MG63 (cell line): ENCODE results near the gene CRMP1. TPM values are rescaled to one million over a fixed set of nuclear protein-coding genes. Genes with fewer than 3 reads are reported as not detected.
"Not testable (repeated sequence)": the region's sequence is repeated elsewhere in the genome, so short reads cannot be mapped to it uniquely, and the experiment has no call there.

Experiments
- DNase-seq: peaks from one replicate; pipeline ENCODE4 v3.0.0-alpha.2; 2020
- H3K27me3 ChIP-seq: fragments of 250-450 bp; sonication (Bioruptor Pico); 2 replicates; pipeline ENCODE4 v1.5.1; 2020; ENCODE audit warnings: mild to moderate bottlenecking, moderate library complexity
- H3K36me3 ChIP-seq: fragments of 250-450 bp; sonication (Bioruptor Pico); 2 replicates; pipeline ENCODE4 v1.5.1; 2020; ENCODE audit warnings: mild to moderate bottlenecking, moderate library complexity
- H3K4me3 ChIP-seq: fragments of 250-450 bp; sonication (Bioruptor Pico); 2 replicates; pipeline ENCODE4 v1.5.1; 2020; ENCODE audit warnings: mild to moderate bottlenecking, moderate library complexity
- H3K9me3 ChIP-seq: fragments of 250-450 bp; sonication (Bioruptor Pico); 2 replicates; pipeline ENCODE4 v1.5.1; 2020; ENCODE audit warnings: mild to moderate bottlenecking, moderate library complexity
- total RNA-seq: library from RNA; depleted of rRNA; stranded (reverse); fragments of >200 nt; shearing (Covaris generic); gene quantifications from 2 replicates; pipeline ENCODE4 v1.2.3, GENCODE V29; 2014; ENCODE audit warnings: low replicate concordance

CRMP1 gene
- total RNA-seq, 1 experiment from 2014 or later = not detected

- DNase-seq = no peak
- no peaks in the 10 kb centered on the region for H3K9me3 ChIP-seq
- no peaks in the 10 kb centered on the region for H3K27me3 ChIP-seq
- H3K4me3 ChIP-seq = no peak overlapping the region
- no peaks in the 10 kb centered on the region for H3K36me3 ChIP-seq
Measured at GRCh38 chr4:5845035-5845905, 47.6 kb downstream of the CRMP1 start.

GRCh38 chr4:5843573-5844530 lies 49.0 kb downstream of the CRMP1 start:
- Histone ChIP-seq H3K4me3 (no peak overlapping the region), H3K9me3 (no peaks in the 10 kb centered on the region), H3K27me3 (no peaks in the 10 kb centered on the region), H3K36me3 (no peaks in the 10 kb centered on the region)
- DNase-seq = no peak

GRCh38 chr4:5842456-5842855 lies 50.4 kb downstream of the CRMP1 start:
- no peaks in the 10 kb centered on the region for H3K36me3 ChIP-seq

GRCh38 chr4:5839751-5840674 lies 52.9 kb downstream of the CRMP1 start:
- no peak overlapping the region for H3K4me3 ChIP-seq
- no peaks in the 10 kb centered on the region for H3K27me3 ChIP-seq
- no peaks in the 10 kb centered on the region for H3K36me3 ChIP-seq
- peak; percentile 70 for DNase-seq
- no peaks in the 10 kb centered on the region for H3K9me3 ChIP-seq

More at GRCh38 chr4:5842456-5842855, 50.4 kb downstream of the CRMP1 start:
- no peak for DNase-seq
- H3K9me3 ChIP-seq = no peaks in the 10 kb centered on the region
- no peak overlapping the region for H3K4me3 ChIP-seq
- no peaks in the 10 kb centered on the region for H3K27me3 ChIP-seq

- H3K36me3 ChIP-seq = no peaks in the 10 kb centered on the region
- H3K9me3 ChIP-seq = no peaks in the 10 kb centered on the region
- H3K27me3 ChIP-seq = no peaks in the 10 kb centered on the region
- no peak for DNase-seq
- H3K4me3 ChIP-seq = no peak overlapping the region
Measured at GRCh38 chr4:5839332-5839731, 53.6 kb downstream of the CRMP1 start.

GRCh38 chr4:5837483-5837882 lies 55.4 kb downstream of the CRMP1 start:
- not testable (repeated sequence) for H3K4me3 ChIP-seq, H3K36me3 ChIP-seq, H3K27me3 ChIP-seq, DNase-seq, H3K9me3 ChIP-seq

GRCh38 chr4:5836943-5837342 lies 55.9 kb downstream of the CRMP1 start:
- H3K9me3 ChIP-seq = no peaks in the 10 kb centered on the region
- no peak for DNase-seq
- H3K27me3 ChIP-seq = no peaks in the 10 kb centered on the region
- no peaks in the 10 kb centered on the region for H3K36me3 ChIP-seq
- no peak overlapping the region for H3K4me3 ChIP-seq

- Histone ChIP-seq H3K27me3 (no peaks in the 10 kb centered on the region), H3K36me3 (no peaks in the 10 kb centered on the region), H3K9me3 (no peaks in the 10 kb centered on the region), H3K4me3 (no peak overlapping the region)
- no peak for DNase-seq
Measured at GRCh38 chr4:5828005-5828391, 64.9 kb downstream of the CRMP1 start.

- Histone ChIP-seq H3K27me3 (no peaks in the 10 kb centered on the region), H3K9me3 (no peaks in the 10 kb centered on the region), H3K4me3 (no peak overlapping the region), H3K36me3 (no peaks in the 10 kb centered on the region)
- DNase-seq = no peak
Measured at GRCh38 chr4:5827108-5828004, 65.5 kb downstream of the CRMP1 start.

GRCh38 chr4:5826437-5827107 lies 66.3 kb downstream of the CRMP1 start:
- no peaks in the 10 kb centered on the region for H3K9me3 ChIP-seq
- H3K4me3 ChIP-seq = no peak overlapping the region
- no peaks in the 10 kb centered on the region for H3K36me3 ChIP-seq
- DNase-seq = no peak
- H3K27me3 ChIP-seq = no peaks in the 10 kb centered on the region

- DNase-seq = no peak
- Histone ChIP-seq H3K4me3 (no peak overlapping the region), H3K36me3 (no peaks in the 10 kb centered on the region), H3K9me3 (no peaks in the 10 kb centered on the region), H3K27me3 (no peaks in the 10 kb centered on the region)
Measured at GRCh38 chr4:5825321-5826041, 67.4 kb downstream of the CRMP1 start.

GRCh38 chr4:5824635-5825034 lies 68.3 kb downstream of the CRMP1 start:
- peak; percentile 8 for DNase-seq
- no peaks in the 10 kb centered on the region for H3K9me3 ChIP-seq
- H3K36me3 ChIP-seq = no peaks in the 10 kb centered on the region
- no peaks in the 10 kb centered on the region for H3K27me3 ChIP-seq
- no peak overlapping the region for H3K4me3 ChIP-seq

GRCh38 chr4:5824227-5824626 lies 68.7 kb downstream of the CRMP1 start:
- H3K27me3 ChIP-seq = no peaks in the 10 kb centered on the region
- no peaks in the 10 kb centered on the region for H3K36me3 ChIP-seq
- H3K9me3 ChIP-seq = no peaks in the 10 kb centered on the region
- no peak for DNase-seq
- no peak overlapping the region for H3K4me3 ChIP-seq

GRCh38 chr4:5823542-5824211 lies 69.2 kb downstream of the CRMP1 start:
- H3K9me3 ChIP-seq = no peaks in the 10 kb centered on the region
- no peaks in the 10 kb centered on the region for H3K27me3 ChIP-seq
- no peak for DNase-seq
- no peaks in the 10 kb centered on the region for H3K36me3 ChIP-seq
- H3K4me3 ChIP-seq = no peak overlapping the region
